ENCODE data around the gene MAP4. TPM values are rescaled to one million over a fixed set of nuclear protein-coding genes. Genes with fewer than 3 reads are reported as not detected.

The MAP4 gene
- polyA plus RNA-seq, 1 experiment: 285 TPM

- DNase-seq (ENCODE audit: low read depth, low spot score): no peak
- Histone ChIP-seq H3K4me3 (ENCODE audit: low read depth, low read length) (no peak overlapping the region), H3K27me3 (ENCODE audit: control insufficient read depth, insufficient read depth, low read length) (no peaks in the 10 kb centered on the region), H3K9me3 (ENCODE audit: control insufficient read depth, insufficient read depth, low read length) (no peaks in the 10 kb centered on the region), H3K27ac (ENCODE audit: low read depth, low read length) (no peak overlapping the region)
- no peak for TF ChIP-seq CTCF (IDR thresholded peaks at IDR 0.05; ENCODE audit: low read depth, low read length)
- ChIA-PET CTCF (interaction anchor here (0.6 to 2.5 kb wide), 3 partner anchors 14 to 265 kb away, joined by 5 to 12 read pairs (median 6); no protein-coding TSS in a partner anchor), POLR2A (no interaction called here)
Observed at GRCh38 chr3:47892286-47893040, 123.8 kb downstream of the MAP4 start.

- H3K27ac ChIP-seq (ENCODE audit: low read depth, low read length): no peak overlapping the region
- CTCF ChIA-PET: interaction anchor here (1.6 to 2.5 kb wide), 2 partner anchors 266 kb away, joined by 6 to 12 read pairs; no protein-coding TSS in a partner anchor
- POLR2A ChIA-PET: interaction anchor here (0.6 kb wide), 1 partner anchor 39 kb away, joined by 3 read pairs; no protein-coding TSS in a partner anchor
- no peak overlapping the region for H3K4me3 ChIP-seq (ENCODE audit: low read depth, low read length)
- DNase-seq (ENCODE audit: low read depth, low spot score): no peak
- H3K27me3 ChIP-seq (ENCODE audit: control insufficient read depth, insufficient read depth, low read length): no peaks in the 10 kb centered on the region
- H3K9me3 ChIP-seq (ENCODE audit: control insufficient read depth, insufficient read depth, low read length): no peaks in the 10 kb centered on the region
- no peak for TF ChIP-seq CTCF (IDR thresholded peaks at IDR 0.05; ENCODE audit: low read depth, low read length)
Observed at GRCh38 chr3:47891613-47892005, 124.6 kb downstream of the MAP4 start.

GRCh38 chr3:47890828-47891612, 125.2 kb downstream of the MAP4 start:
- Histone ChIP-seq H3K4me3 (ENCODE audit: low read depth, low read length) (no peak overlapping the region), H3K27me3 (ENCODE audit: control insufficient read depth, insufficient read depth, low read length) (no peaks in the 10 kb centered on the region), H3K9me3 (ENCODE audit: control insufficient read depth, insufficient read depth, low read length) (no peaks in the 10 kb centered on the region), H3K27ac (ENCODE audit: low read depth, low read length) (no peak overlapping the region)
- ChIA-PET POLR2A (interaction anchor here (0.6 kb wide), 2 partner anchors 12 to 40 kb away, joined by 3 read pairs; no protein-coding TSS in a partner anchor), CTCF (interaction anchor here (1.1 to 1.7 kb wide), 6 partner anchors 10 to 267 kb away, joined by 3 to 6 read pairs (median 6); no protein-coding TSS in a partner anchor)
- no peak for TF ChIP-seq CTCF (IDR thresholded peaks at IDR 0.05; ENCODE audit: low read depth, low read length)
- no peak for DNase-seq (ENCODE audit: low read depth, low spot score)

- Histone ChIP-seq H3K27ac (ENCODE audit: low read depth, low read length) (no peak overlapping the region), H3K27me3 (ENCODE audit: control insufficient read depth, insufficient read depth, low read length) (no peaks in the 10 kb centered on the region), H3K9me3 (ENCODE audit: control insufficient read depth, insufficient read depth, low read length) (no peaks in the 10 kb centered on the region), H3K4me3 (ENCODE audit: low read depth, low read length) (no peak overlapping the region)
- ChIA-PET CTCF (interaction anchor here (1.1 to 1.7 kb wide), 6 partner anchors 10 to 268 kb away, joined by 3 to 6 read pairs (median 6); no protein-coding TSS in a partner anchor), POLR2A (interaction anchor here (0.6 kb wide), 1 partner anchor 13 kb away, joined by 3 read pairs; no protein-coding TSS in a partner anchor)
- DNase-seq (ENCODE audit: low read depth, low spot score): no peak
- no peak for TF ChIP-seq CTCF (IDR thresholded peaks at IDR 0.05; ENCODE audit: low read depth, low read length)
Observed at GRCh38 chr3:47890126-47890827, 125.9 kb downstream of the MAP4 start.
